OCI-LY7 (cell line): ENCODE results near the gene FGF18.

Experiments
- CTCF ChIP-seq: fragments of 200-600 bp; sonication (generic); conservative IDR thresholded peaks from 2 replicates; pipeline ENCODE4 v1.5.1; 2014; ENCODE audit warnings: mild to moderate bottlenecking, antibody characterized with exemption, low read length, moderate library complexity, mixed read lengths
- EZH2phosphoT487 ChIP-seq: fragments of 200-600 bp; sonication (generic); IDR thresholded peaks from 2 replicates; pipeline ENCODE4 v1.6.1; 2018; ENCODE audit warnings: low read depth, borderline replicate concordance, mild to moderate bottlenecking, mixed run types, antibody characterized with exemption, low read length, moderate library complexity, mixed read lengths

- TF ChIP-seq CTCF (no peak), EZH2phosphoT487 (no peak)
These were observed 49.5 kb upstream of the FGF18 start for GRCh38 chr5:171369898-171370297.
